Naive thymus-derived CD8-positive, alpha-beta T cell (primary cell): ENCODE results near the gene FAM118A. TPM values are rescaled to one million over a fixed set of nuclear protein-coding genes. Genes with fewer than 3 reads are reported as not detected.
"Not testable (repeated sequence)": the region's sequence is repeated elsewhere in the genome, so short reads cannot be mapped to it uniquely, and the experiment has no call there.

Source experiments
- ATAC-seq, 2 donors: fragments of 150-1000 bp; cut with Tn5 transposase in 1 of 2; sonication (Bioruptor Pico), chemical (Tn5 transposase) in 1 of 2; 1 replicate in 1 of 2; 2 replicates in 1 of 2; pipeline ENCODE4 v1.10.0; 2021; ENCODE audit warnings: mild to moderate bottlenecking in 2 of 2, moderate library complexity in 2 of 2
- POLR2A ChIA-PET: fragments of 350-600 bp; sonication (Branson Sonifier 250); formaldehyde crosslinking; loops from one replicate; lab custom pipeline; 2021; ENCODE audit warnings: antibody characterized with exemption; lab: Charles Lee
- DNase-seq, 10 donors: peaks; one replicate each; pipeline versions ENCODE4 v3.0.0 to v3.0.0-alpha.2; 2020 to 2022
- H3K27ac Mint-ChIP-seq, 10 donors: one replicate each; pipeline ENCODE4 v1.8.0; 2020 to 2022; ENCODE audit warnings: mild to moderate bottlenecking in 10 of 10, mixed read lengths in 10 of 10, moderate library complexity in 4 of 10, inconsistent platforms in 1 of 10
- H3K27me3 Mint-ChIP-seq, 5 donors: one replicate each; pipeline ENCODE4 v1.8.0; 2021 to 2022; ENCODE audit warnings: mixed read lengths in 5 of 5
- H3K36me3 Mint-ChIP-seq, 3 donors: one replicate each; pipeline ENCODE4 v1.8.0; 2020 to 2022; ENCODE audit warnings: mixed read lengths in 3 of 3, mild to moderate bottlenecking in 2 of 3, inconsistent platforms in 1 of 3
- H3K4me1 Mint-ChIP-seq, 4 donors: one replicate each; pipeline ENCODE4 v1.8.0; 2021 to 2022; ENCODE audit warnings: mixed read lengths in 4 of 4
- H3K4me3 Mint-ChIP-seq, 10 donors: one replicate each; pipeline ENCODE4 v1.8.0; 2020 to 2022; ENCODE audit warnings: mild to moderate bottlenecking in 10 of 10, mixed read lengths in 10 of 10, moderate library complexity in 6 of 10, inconsistent platforms in 1 of 10
- H3K9me3 Mint-ChIP-seq, 9 donors: one replicate each; pipeline ENCODE4 v1.8.0; 2020 to 2022; ENCODE audit warnings: mixed read lengths in 9 of 9, mild to moderate bottlenecking in 3 of 9, inconsistent platforms in 1 of 9, moderate library complexity in 1 of 9
- polyA plus RNA-seq, 3 donors: library from polyadenylated mRNA; unstranded; fragments of 300-500 nt; fragmentation: Illumina TruSeq; gene quantifications; one replicate each; pipeline ENCODE4 v1.2.3, GENCODE V29; 2021
- total RNA-seq, 8 experiments: library from RNA in 2 of 8; stranded (reverse) in 2 of 8; gene quantifications; one replicate each; pipeline ENCODE4 v1.2.3 and lab custom pipeline; 2021 to 2026

FAM118A gene
- total RNA-seq: 10 to 100 TPM; 82.8 to 88.5 TPM
- 10 to 100 TPM; 33.2 to 67.8 (median 48.1) TPM for polyA plus RNA-seq
- 43.0 to 204 (median 96.9) reads per million in 6 experiments for total RNA-seq (lab: John Stamatoyannopoulos, UW)

DNA sequence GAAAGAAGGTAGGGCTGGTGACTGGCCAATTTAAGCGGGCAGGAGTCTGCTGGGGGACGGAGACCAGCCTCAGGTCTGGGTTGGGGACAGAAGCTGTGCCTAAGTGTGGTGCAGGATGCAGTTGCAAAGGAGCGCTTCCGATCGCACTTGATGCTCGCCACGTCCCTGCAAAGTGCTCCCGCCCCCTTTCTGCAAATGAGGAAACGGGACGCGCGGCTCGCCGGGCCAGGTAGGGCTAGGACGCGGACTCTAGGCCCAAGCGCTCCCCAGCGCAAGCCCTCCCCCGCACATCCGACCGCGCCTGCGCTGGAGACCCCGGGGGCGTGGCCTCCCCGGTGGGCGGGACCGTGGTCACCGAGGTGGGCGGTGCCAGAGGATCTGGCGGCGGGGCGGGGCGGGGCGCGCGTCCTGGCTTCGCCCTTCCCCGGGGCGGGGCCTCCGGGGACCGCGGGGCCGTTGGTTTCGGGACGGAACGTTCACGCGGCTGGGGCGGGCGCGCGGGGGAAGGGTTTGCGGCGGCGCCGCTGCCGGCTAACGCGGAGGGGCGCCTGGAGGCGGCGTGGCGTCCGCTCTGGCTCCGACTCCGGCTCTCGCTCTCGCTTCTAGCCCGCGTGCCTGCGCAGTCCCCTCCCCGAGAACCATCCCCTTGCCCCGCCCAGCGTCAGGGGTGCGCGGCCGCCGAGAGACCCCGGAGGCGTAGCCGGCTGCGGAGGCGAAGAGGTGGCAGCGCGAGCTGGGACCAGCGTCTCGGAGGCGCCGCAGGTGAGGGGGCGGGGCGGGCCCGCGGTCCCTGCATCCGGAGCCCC, at the start of gene FAM118A:
FAM118A (plus strand) TSS at position 513 of the 806 bp plus-strand sequence. CDS start 12,446 bp downstream, outside the sequence.
- peaks cover 27 to 50% (median 47%) of the 10 kb centered on the region in 4 donors for H3K4me1 Mint-ChIP-seq
- peak; percentile 81 to 82 for ATAC-seq
- no peaks in the 10 kb centered on the region for H3K9me3 Mint-ChIP-seq
- POLR2A ChIA-PET: interaction anchor here (0.6 to 6.8 kb wide), 13 partner anchors 9 to 814 kb away, joined by 3 to 48 read pairs (median 5); no protein-coding TSS in a partner anchor
- DNase-seq: peak; percentile 92 to 100 (median 96)
- H3K27ac Mint-ChIP-seq: peak within 1 kb of the TSS; percentile 88 to 98 (median 96)
- H3K27me3 Mint-ChIP-seq: no peaks in the 10 kb centered on the region
- H3K4me3 Mint-ChIP-seq: peak within 1 kb of the TSS; percentile 84 to 95 (median 92)
- peaks cover 0 to 5% (median 0%) of the 10 kb centered on the region in 3 donors for H3K36me3 Mint-ChIP-seq

DNA sequence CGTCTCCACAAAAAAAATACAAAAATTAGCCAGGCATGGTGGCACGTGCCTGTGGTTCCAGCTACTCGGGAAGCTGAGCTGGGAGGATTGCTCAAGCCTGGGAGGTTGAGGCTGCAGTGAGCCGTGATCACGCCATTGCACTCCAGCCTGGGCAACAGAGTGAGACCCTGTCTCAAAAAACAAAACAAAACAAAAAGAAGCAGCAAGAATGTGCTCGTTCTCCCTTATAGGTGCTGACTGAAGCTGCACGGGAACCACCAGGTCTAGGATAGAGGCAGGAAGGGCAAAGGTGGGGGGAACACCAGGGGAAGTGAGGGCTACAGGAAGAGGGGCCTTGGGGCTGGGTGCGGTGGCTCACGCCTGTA, 49.4 kb upstream of the FAM118A start:
- ATAC-seq: not testable (repeated sequence)

DNA sequence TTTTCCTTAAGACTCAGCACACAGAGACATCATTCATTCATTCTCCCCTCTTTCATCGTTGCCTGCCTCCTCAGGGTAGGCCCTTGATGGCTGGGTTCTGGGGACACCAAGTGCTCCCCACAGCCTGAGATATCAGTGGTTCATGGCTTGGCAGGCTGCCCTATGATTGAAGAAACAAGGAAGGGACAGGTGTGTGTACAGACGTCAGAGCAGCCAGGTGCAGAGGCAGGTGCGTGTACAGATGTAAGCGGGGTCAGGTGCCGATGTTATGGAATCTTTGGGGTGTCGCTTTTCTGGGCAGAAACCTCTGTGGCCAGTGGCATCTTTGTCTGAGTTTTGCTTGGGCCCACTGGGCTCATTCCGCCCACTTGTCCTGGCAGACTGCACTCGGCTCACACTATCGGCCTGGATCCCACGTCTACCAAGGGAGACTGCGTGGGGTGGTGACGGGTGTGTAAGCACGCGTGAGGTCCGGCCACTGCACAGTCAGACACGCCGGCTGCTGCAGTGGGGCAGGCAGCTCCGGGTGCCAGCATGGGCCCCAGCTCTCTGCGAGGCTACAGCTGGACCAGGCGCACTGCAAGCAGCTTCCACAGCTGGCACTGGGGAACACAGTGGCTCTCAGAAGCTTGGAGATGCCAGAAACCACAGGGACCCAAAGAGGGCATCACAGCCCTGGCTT, 48.2 kb upstream of the FAM118A start:
- Mint-ChIP-seq H3K4me3 (no peak overlapping the region), H3K9me3 (no peaks in the 10 kb centered on the region), H3K36me3 (no peaks in the 10 kb centered on the region), H3K4me1 (peaks cover 0 to 28% (median 6%) of the 10 kb centered on the region in 4 donors), H3K27me3 (peaks cover 0 to 17% (median 12%) of the 10 kb centered on the region in 5 donors), H3K27ac (no peak overlapping the region)
- ATAC-seq (no peak), DNase-seq (no peak)
- POLR2A ChIA-PET: no interaction called here

More for the DNA sequence above, 49.4 kb upstream of the FAM118A start:
- H3K36me3 Mint-ChIP-seq, DNase-seq, H3K27ac Mint-ChIP-seq, H3K4me3 Mint-ChIP-seq, H3K9me3 Mint-ChIP-seq, POLR2A ChIA-PET: not testable (repeated sequence)
- Mint-ChIP-seq H3K4me1 (peaks cover 0 to 29% (median 8%) of the 10 kb centered on the region in 4 donors), H3K27me3 (peaks cover 0 to 16% (median 12%) of the 10 kb centered on the region in 5 donors)

DNA sequence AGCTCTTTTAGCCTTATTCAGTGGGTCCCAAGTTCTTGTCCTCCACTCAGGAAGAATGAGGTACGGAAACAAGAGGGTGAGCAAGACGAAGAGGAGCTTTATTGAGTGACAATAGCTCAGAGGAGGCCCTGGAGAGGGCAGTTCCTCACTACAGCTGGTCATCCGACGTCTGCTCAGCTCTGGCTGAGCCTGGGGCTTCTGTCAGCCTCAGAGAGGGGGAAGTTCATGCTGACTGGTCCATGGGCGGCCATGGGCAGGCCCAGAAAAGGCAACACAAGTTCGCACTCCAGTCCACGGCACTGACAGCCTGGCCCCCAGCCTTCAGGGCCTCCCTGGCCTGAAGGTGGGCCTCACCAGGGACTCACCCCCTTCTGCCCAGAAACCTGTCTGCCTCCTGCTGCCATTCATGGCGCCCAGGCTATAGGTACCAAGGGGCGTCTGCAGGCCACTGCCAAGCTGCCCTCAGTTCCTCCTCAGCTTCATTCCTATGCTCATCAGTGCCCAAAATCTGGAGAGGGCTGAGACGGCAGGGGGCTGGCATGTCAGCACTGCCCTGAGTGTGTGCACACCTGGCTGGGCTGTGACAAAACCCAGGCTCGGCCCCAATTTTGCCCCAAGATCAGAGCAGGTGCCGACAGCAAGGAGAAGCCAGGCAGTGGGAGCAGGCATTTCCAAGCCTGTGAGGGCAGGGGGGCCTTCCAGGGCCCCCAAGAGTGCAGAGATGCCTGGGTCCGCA, 47.4 kb upstream of the FAM118A start:
- POLR2A ChIA-PET: no interaction called here

DNA sequence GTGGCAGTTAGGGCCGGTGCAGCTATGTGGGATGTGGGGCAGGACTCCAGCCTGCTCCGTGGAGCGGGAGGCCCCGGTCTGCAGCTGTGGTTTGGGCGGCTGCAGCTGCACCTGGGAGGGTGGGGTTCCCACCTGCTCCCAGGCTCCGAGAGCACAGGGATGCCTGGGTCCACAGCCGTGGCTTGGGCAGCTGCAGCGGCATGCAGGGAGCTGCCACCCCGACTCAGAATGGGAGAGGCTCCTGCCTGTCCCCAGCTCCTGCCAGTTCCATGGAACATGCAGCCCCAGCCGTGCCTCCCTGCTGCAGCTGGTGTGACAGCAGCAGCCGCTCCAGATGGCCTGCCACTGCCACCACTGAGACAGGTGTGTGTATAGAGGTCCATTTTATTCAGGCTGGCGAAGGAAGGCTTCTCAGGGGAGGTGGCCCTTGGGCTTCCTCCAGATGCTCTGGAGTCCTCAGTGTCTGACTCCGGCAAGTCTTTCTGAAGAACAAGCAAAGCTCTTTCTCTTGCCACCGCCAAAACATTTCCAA, 46.7 kb upstream of the FAM118A start:
- peak overlapping the region in 2 of 10 donors; percentile 10 to 39 for H3K4me3 Mint-ChIP-seq
- no peaks in the 10 kb centered on the region for H3K36me3 Mint-ChIP-seq
- H3K27ac Mint-ChIP-seq: no peak overlapping the region
- DNase-seq (no peak), ATAC-seq (no peak)
- POLR2A ChIA-PET: no interaction called here
- peaks cover 0 to 17% (median 12%) of the 10 kb centered on the region in 5 donors for H3K27me3 Mint-ChIP-seq
- no peaks in the 10 kb centered on the region for H3K9me3 Mint-ChIP-seq
- H3K4me1 Mint-ChIP-seq: peaks cover 0 to 28% (median 7%) of the 10 kb centered on the region in 4 donors

More for the DNA sequence above, 47.4 kb upstream of the FAM118A start:
- Mint-ChIP-seq H3K27me3 (peaks cover 0 to 17% (median 12%) of the 10 kb centered on the region in 5 donors), H3K4me3 (peak overlapping the region in 1 of 10 donors; percentile 28), H3K4me1 (peaks cover 0 to 28% (median 6%) of the 10 kb centered on the region in 4 donors), H3K27ac (no peak overlapping the region), H3K9me3 (no peaks in the 10 kb centered on the region), H3K36me3 (no peaks in the 10 kb centered on the region)
- ATAC-seq (no peak), DNase-seq (no peak)

DNA sequence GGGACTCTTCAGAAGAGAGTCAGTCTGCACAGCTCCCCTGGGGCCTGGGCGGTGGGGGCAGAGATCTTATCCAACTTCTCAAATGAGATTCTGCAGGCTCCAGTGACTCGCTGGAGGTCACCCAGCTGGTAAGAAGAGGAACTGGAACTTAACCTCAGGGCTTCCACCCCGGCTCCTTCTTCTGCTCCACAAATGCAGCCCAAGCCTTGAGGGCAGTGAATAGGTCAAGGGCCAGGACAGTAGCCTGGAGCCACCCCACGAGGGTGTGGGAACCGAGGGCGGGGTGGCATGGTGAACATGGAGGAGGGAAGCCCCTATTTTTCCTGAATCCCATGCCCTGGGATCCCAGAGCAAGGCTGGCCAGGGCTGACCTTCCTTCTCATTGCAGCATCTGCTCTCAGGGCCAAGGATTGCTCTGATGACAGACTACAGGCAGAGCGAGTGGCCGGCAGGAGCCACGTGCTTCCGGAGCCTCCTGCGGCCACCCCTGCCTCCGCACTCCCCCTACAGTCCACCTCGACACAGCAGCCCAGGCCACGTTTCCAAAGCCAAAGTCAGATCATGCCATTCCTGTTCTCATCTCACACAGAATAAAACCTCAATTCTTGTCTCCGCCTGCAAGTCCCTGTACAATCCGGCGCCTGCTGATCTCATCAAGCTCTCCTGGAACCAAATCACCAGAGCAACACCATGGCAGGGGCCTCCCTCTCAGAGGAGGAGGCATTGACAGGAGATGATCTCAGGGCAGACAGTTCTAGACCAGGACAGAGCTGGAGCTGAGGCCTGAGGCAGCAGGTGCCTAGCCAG, 46.1 kb upstream of the FAM118A start:
- ATAC-seq (peak in 1 of 2 donors; percentile 68), DNase-seq (peak in 2 of 10 donors; percentile 45 to 70)
- Mint-ChIP-seq H3K9me3 (no peaks in the 10 kb centered on the region), H3K36me3 (no peaks in the 10 kb centered on the region), H3K4me3 (peak overlapping the region in 2 of 10 donors; percentile 10 to 39), H3K27ac (peak overlapping the region in 1 of 10 donors; percentile 54), H3K4me1 (peaks cover 0 to 30% (median 8%) of the 10 kb centered on the region in 4 donors), H3K27me3 (peaks cover 0 to 17% (median 12%) of the 10 kb centered on the region in 5 donors)
- POLR2A ChIA-PET: no interaction called here

DNA sequence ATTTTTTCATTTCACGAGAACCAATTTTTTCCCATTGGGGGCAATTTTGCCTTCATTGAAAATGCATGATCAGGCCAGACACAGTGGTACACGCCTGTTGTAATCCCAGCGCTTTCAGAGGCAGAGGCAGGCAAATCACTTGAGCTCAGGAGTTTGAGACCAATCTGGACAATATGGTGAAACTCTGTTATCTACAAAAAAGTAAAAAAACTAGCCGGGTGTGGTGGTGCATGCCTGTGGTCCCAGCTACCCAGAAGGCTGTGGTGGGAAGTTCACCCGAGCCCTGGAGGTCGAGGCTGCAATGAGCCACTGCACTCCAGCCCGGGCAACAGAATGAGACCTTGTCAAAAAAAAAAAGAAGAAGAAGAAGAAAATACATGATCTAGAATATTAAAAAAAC, 44.2 kb upstream of the FAM118A start:
- ATAC-seq: no peak
- H3K27me3 Mint-ChIP-seq: peaks cover 2 to 19% (median 10%) of the 10 kb centered on the region in 5 donors
- no peak overlapping the region for H3K27ac Mint-ChIP-seq

DNA sequence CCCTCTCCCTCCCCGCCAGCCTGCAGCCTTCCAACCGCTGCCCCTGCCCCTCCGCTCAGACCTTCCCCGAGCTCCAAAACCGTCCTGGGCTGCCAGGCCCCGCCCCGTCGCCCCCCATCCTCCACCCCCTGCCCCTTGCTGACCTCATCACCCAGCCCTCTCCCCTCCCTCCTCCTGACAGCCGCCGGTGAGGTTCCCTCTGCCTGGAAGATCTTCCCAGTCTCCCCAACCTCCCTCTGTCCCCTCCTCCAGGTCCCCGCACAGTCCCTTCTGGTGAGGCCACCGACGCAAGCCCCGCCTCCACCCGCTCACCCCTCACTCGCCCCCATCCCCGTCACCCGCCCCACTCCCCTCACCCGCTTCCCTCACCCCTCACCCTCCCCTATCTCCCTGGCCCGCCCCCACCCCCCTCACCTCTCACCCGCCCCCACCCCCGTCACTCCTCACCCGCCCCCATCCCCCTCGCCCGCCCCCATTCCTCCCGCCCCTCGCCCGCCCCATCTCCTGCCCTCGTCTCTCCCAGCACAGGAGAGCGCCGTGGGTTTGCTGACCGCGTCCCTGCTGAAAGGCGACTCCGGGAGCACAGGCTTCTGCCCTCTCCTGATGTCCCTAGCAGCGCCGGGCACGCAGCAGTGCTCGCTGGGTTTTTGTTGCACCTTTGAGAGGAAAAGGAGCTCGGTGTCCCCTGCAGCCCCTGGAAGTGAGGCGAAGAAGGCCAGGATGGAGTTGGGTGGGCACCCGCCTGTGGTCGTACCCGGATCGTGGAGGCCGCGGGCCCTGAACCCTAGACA, 41.4 kb upstream of the FAM118A start:
- peak overlapping the region; percentile 71 to 89 (median 82) for H3K4me3 Mint-ChIP-seq
- H3K36me3 Mint-ChIP-seq: no peaks in the 10 kb centered on the region
- H3K4me1 Mint-ChIP-seq: peaks cover 3 to 20% (median 16%) of the 10 kb centered on the region in 4 donors
- H3K27me3 Mint-ChIP-seq: peaks cover 0 to 18% (median 7%) of the 10 kb centered on the region in 5 donors
- H3K9me3 Mint-ChIP-seq: no peaks in the 10 kb centered on the region
- ATAC-seq (peak; percentile 15 to 31), DNase-seq (peak in 3 of 10 donors; percentile 17 to 21 (median 18))
- POLR2A ChIA-PET: interaction anchor here (2.2 kb wide), 1 partner anchor 165 kb away, joined by 9 read pairs; no protein-coding TSS in a partner anchor
- peak overlapping the region in 6 of 10 donors; percentile 27 to 90 (median 58) for H3K27ac Mint-ChIP-seq

More for the DNA sequence above, 44.2 kb upstream of the FAM118A start:
- Mint-ChIP-seq H3K4me3 (peak overlapping the region in 1 of 10 donors; percentile 29), H3K36me3 (no peaks in the 10 kb centered on the region), H3K4me1 (peaks cover 3 to 39% (median 17%) of the 10 kb centered on the region in 4 donors), H3K9me3 (no peaks in the 10 kb centered on the region)
- POLR2A ChIA-PET: no interaction called here
- no peak for DNase-seq

DNA sequence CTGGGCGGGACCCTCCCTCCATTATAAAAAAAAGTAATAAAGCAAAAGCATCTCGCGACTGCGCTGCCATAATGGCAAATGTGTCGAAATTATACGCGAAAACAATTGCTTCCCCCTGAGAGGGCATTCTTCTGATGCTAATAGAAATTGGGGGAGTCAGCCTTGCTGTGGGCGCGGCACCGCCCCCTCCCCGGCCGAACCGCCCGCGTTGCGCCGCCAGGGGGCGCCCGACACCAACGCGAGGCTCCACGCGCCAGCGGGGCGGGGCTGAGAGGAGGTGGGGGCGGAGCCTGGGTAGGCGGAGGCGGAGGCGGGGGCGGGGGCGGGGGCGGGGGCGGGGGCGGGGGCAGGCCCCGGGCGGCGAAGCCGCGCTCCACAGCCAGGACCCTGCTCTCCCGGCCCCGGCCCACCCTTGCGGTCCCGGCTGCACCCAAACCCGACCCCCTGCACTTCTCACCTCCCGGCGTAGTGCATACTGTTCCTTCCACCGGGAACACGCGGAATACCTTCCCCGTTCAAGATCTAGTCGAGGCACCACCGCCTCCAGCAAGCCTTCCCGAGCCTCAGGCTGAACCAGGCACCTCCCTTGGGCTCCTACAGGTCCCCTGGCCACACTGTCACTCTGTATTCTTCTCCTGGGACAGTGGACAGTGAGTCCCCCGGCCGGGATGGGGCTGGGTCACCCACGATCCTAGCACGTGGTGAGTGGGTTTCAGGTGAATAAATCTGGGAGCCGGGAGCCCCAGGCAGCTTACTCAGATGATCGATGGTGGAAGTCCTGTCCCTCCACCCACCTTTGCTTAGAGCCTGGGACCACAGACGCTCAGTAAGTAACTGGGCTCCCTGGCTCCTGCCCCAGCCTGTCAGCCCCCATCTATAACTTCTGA, 40.5 kb upstream of the FAM118A start:
- Mint-ChIP-seq H3K27ac (peak overlapping the region in 9 of 10 donors; percentile 57 to 94 (median 76)), H3K36me3 (no peaks in the 10 kb centered on the region)
- DNase-seq: peak; percentile 73 to 98 (median 92)

More for the DNA sequence above, 40.5 kb upstream of the FAM118A start:
- ATAC-seq: peak; percentile 90 to 98
- H3K4me1 Mint-ChIP-seq: peaks cover 3 to 12% (median 11%) of the 10 kb centered on the region in 4 donors
- POLR2A ChIA-PET: interaction anchor here (2.2 kb wide), 1 partner anchor 164 kb away, joined by 9 read pairs; no protein-coding TSS in a partner anchor
- peak overlapping the region; percentile 77 to 89 (median 82) for H3K4me3 Mint-ChIP-seq
- no peaks in the 10 kb centered on the region for H3K9me3 Mint-ChIP-seq
- H3K27me3 Mint-ChIP-seq: peaks cover 0 to 9% (median 5%) of the 10 kb centered on the region in 5 donors
